Suprapubic skin (tissue), 3 donors: ENCODE data around the gene SIRPA.

Experiments
- POLR2A ChIP-seq, 2 donors: fragments of 450-650 bp; IDR thresholded peaks; one replicate each; pipeline ENCODE4 v1.6.1; 2017; ENCODE audit warnings: antibody characterized with exemption in 2 of 2, mild to moderate bottlenecking in 2 of 2, moderate library complexity in 2 of 2
- TF ChIP-seq, protein P1 (sequence below), 2 donors: fragments of 200-600 bp in 1 of 2; fragments of 450-650 bp in 1 of 2; sonication (generic) in 1 of 2; IDR thresholded peaks; one replicate each; pipeline ENCODE4 v1.5.1; 2016 to 2019; ENCODE audit warnings: antibody characterized with exemption in 2 of 2, mild to moderate bottlenecking in 1 of 2, moderate library complexity in 1 of 2

DNA sequence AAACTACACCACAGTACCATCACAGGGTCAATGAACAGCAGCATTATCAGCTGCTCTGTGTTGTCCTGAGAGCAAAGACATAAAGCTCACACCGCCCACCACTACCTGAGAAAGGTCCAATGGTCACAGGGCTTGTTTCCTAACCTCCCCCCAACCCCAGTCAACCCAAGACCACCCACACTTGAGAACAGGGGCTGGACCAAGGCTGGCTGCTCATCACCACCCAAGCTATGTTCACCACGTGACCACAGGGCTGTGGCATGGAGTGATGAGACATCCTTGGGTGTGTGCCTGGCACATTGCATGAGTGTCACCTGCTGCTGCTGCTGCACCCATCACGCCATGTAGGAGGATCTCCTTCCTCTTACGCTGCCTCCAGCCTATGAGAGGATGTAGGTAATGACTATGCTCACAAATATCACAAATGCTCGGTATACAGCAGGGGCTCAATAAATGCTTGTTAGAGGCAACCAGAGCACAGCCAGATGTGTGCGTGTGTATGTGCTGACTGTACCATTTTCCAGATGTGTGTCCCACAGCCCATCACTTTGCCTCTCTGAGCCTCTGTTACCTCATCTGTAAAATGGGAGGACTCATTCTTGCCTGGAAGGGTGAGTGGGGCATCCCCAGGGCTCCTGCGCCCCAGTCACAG lies 23.3 kb upstream of the SIRPA start:
- TF ChIP-seq, protein P1, sequence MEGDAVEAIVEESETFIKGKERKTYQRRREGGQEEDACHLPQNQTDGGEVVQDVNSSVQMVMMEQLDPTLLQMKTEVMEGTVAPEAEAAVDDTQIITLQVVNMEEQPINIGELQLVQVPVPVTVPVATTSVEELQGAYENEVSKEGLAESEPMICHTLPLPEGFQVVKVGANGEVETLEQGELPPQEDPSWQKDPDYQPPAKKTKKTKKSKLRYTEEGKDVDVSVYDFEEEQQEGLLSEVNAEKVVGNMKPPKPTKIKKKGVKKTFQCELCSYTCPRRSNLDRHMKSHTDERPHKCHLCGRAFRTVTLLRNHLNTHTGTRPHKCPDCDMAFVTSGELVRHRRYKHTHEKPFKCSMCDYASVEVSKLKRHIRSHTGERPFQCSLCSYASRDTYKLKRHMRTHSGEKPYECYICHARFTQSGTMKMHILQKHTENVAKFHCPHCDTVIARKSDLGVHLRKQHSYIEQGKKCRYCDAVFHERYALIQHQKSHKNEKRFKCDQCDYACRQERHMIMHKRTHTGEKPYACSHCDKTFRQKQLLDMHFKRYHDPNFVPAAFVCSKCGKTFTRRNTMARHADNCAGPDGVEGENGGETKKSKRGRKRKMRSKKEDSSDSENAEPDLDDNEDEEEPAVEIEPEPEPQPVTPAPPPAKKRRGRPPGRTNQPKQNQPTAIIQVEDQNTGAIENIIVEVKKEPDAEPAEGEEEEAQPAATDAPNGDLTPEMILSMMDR (IDR thresholded peaks at IDR 0.05), result no peak
- no peak for TF ChIP-seq POLR2A (IDR thresholded peaks at IDR 0.05)
